WTC11 (cell line): ENCODE results near the gene PSENEN. TPM values are rescaled to one million over a fixed set of nuclear protein-coding genes. Genes with fewer than 3 reads are reported as not detected.

Source experiments
- ATAC-seq: fragments of 200-7000 bp; cut with Tn5 transposase; 2 replicates; pipeline ENCODE4 v1.10.0; 2021; ENCODE audit warnings: mild to moderate bottlenecking, moderate library complexity
- CTCF ChIA-PET: fragments of 300-600 bp; sonication (Branson Sonifier 250); formaldehyde crosslinking; loops from one replicate; lab custom pipeline; 2021; ENCODE audit warnings: antibody characterized with exemption; lab: Charles Lee
- POLR2A ChIA-PET: fragments of 350-600 bp; sonication (Branson Sonifier 250); formaldehyde crosslinking; loops from one replicate; lab custom pipeline; 2021; ENCODE audit warnings: antibody characterized with exemption; lab: Charles Lee
- DNase-seq: peaks from one replicate; pipeline ENCODE4 v3.0.0; 2021; ENCODE audit warnings: low spot score
- H3K27ac Mint-ChIP-seq: 2 replicates; pipeline ENCODE4 v1.8.0; 2021; ENCODE audit warnings: mixed read lengths
- H3K27me3 Mint-ChIP-seq: 2 replicates; pipeline ENCODE4 v1.8.0; 2021; ENCODE audit warnings: low read depth, mild to moderate bottlenecking, moderate library complexity, mixed read lengths
- H3K36me3 Mint-ChIP-seq: 2 replicates; pipeline ENCODE4 v1.8.0; 2021; ENCODE audit warnings: mixed read lengths
- H3K4me1 Mint-ChIP-seq: 2 replicates; pipeline ENCODE4 v1.8.0; 2022; ENCODE audit warnings: mixed read lengths
- H3K4me3 Mint-ChIP-seq: 2 replicates; pipeline ENCODE4 v1.8.0; 2021; ENCODE audit warnings: mild to moderate bottlenecking, moderate library complexity, mixed read lengths
- H3K9me3 Mint-ChIP-seq: 2 replicates; pipeline ENCODE4 v1.8.0; 2021; ENCODE audit warnings: mixed read lengths
- CBFB ChIP-seq: sonication (generic); formaldehyde crosslinking; IDR thresholded peaks from 2 replicates; pipeline ENCODE4 v1.8.1; 2022; ENCODE audit warnings: mild to moderate bottlenecking, low read depth, missing genetic modification reagents
- CREB1 ChIP-seq: sonication (generic); formaldehyde crosslinking; IDR thresholded peaks from 2 replicates; pipeline ENCODE4 v1.8.0; 2023; ENCODE audit warnings: mild to moderate bottlenecking, missing genetic modification reagents
- E2F1 ChIP-seq: sonication (generic); formaldehyde crosslinking; IDR thresholded peaks from 2 replicates; pipeline ENCODE4 v1.8.0; 2022; ENCODE audit warnings: mild to moderate bottlenecking, missing genetic modification reagents
- FOXP4 ChIP-seq: sonication (generic); formaldehyde crosslinking; IDR thresholded peaks from 2 replicates; pipeline ENCODE4 v1.8.0; 2022; ENCODE audit warnings: mild to moderate bottlenecking, missing genetic modification reagents
- GABPB1 ChIP-seq: sonication (generic); formaldehyde crosslinking; IDR thresholded peaks from 2 replicates; pipeline ENCODE4 v1.8.1; 2023; ENCODE audit warnings: mild to moderate bottlenecking, missing genetic modification reagents
- GTF2I ChIP-seq: fragments of 250-450 bp; sonication (Bioruptor Pico); conservative IDR thresholded peaks from 2 replicates; pipeline ENCODE4 v1.4.0; 2021; ENCODE audit warnings: mild to moderate bottlenecking
- JUN ChIP-seq: sonication (generic); formaldehyde crosslinking; IDR thresholded peaks from 2 replicates; pipeline ENCODE4 v1.8.0; 2023; ENCODE audit warnings: mild to moderate bottlenecking, missing genetic modification reagents
- MYBL2 ChIP-seq: sonication (generic); formaldehyde crosslinking; IDR thresholded peaks from 2 replicates; pipeline ENCODE4 v1.8.1; 2023; ENCODE audit warnings: mild to moderate bottlenecking, moderate library complexity, missing genetic modification reagents
- NFYB ChIP-seq: sonication (generic); formaldehyde crosslinking; conservative IDR thresholded peaks from 2 replicates; pipeline ENCODE4 v1.8.0; 2022; ENCODE audit warnings: low read depth, missing genetic modification reagents
- NR2C2 ChIP-seq: sonication (generic); formaldehyde crosslinking; IDR thresholded peaks from 2 replicates; pipeline ENCODE4 v1.8.0; 2022; ENCODE audit warnings: mild to moderate bottlenecking, missing genetic modification reagents
- NR3C1 ChIP-seq: sonication (generic); formaldehyde crosslinking; conservative IDR thresholded peaks from 2 replicates; pipeline ENCODE4 v1.8.1; 2023; ENCODE audit warnings: low read depth, mild to moderate bottlenecking, missing genetic modification reagents
- OVOL2 ChIP-seq: fragments of 250-450 bp; sonication (Bioruptor Pico); IDR thresholded peaks from 2 replicates; pipeline ENCODE4 v1.9.0; 2021; ENCODE audit warnings: mild to moderate bottlenecking, borderline replicate concordance
- PREB ChIP-seq: sonication (generic); formaldehyde crosslinking; IDR thresholded peaks from 2 replicates; pipeline ENCODE4 v1.8.1; 2022; ENCODE audit warnings: mild to moderate bottlenecking, missing genetic modification reagents, moderate library complexity, borderline replicate concordance
- RELA ChIP-seq: sonication (generic); formaldehyde crosslinking; IDR thresholded peaks from 2 replicates; pipeline ENCODE4 v1.8.1; 2022; ENCODE audit warnings: missing genetic modification reagents, mild to moderate bottlenecking, borderline replicate concordance
- SP1 ChIP-seq: sonication (generic); formaldehyde crosslinking; conservative IDR thresholded peaks from 2 replicates; pipeline ENCODE4 v1.8.1; 2022; ENCODE audit warnings: missing genetic modification reagents
- TEAD1 ChIP-seq: sonication (generic); formaldehyde crosslinking; IDR thresholded peaks from 2 replicates; pipeline ENCODE4 v1.8.0; 2022; ENCODE audit warnings: mild to moderate bottlenecking, missing genetic modification reagents
- TEAD4 ChIP-seq: sonication (generic); formaldehyde crosslinking; IDR thresholded peaks from 2 replicates; pipeline ENCODE4 v1.8.0; 2022; ENCODE audit warnings: mild to moderate bottlenecking, missing genetic modification reagents
- USF2 ChIP-seq: sonication (generic); formaldehyde crosslinking; IDR thresholded peaks from 2 replicates; pipeline ENCODE4 v1.8.1; 2023; ENCODE audit warnings: mild to moderate bottlenecking, missing genetic modification reagents, moderate library complexity
- ZBTB43 ChIP-seq: sonication (generic); formaldehyde crosslinking; IDR thresholded peaks from 2 replicates; pipeline ENCODE4 v1.8.1; 2023; ENCODE audit warnings: mild to moderate bottlenecking, missing genetic modification reagents
- ZNF121 ChIP-seq: sonication (generic); formaldehyde crosslinking; IDR thresholded peaks from 2 replicates; pipeline ENCODE4 v1.8.0; 2023; ENCODE audit warnings: missing genetic modification reagents
- ZNF219 ChIP-seq: sonication (generic); formaldehyde crosslinking; IDR thresholded peaks from 2 replicates; pipeline ENCODE4 v1.8.0; 2023; ENCODE audit warnings: missing genetic modification reagents, mild to moderate bottlenecking, borderline replicate concordance
- ZNF423 ChIP-seq: fragments of 250-450 bp; sonication (Bioruptor Pico); IDR thresholded peaks from 2 replicates; pipeline ENCODE4 v2.1.2; 2022; ENCODE audit warnings: mild to moderate bottlenecking, moderate library complexity
- total RNA-seq: library from RNA; stranded (reverse); gene quantifications from 3 replicates; pipeline ENCODE4 v1.2.3, GENCODE V29; 2021
- TF ChIP-seq, protein P1 (sequence below): sonication (generic); formaldehyde crosslinking; IDR thresholded peaks from 2 replicates; pipeline ENCODE4 v1.8.1; 2022; ENCODE audit warnings: missing genetic modification reagents, borderline replicate concordance
- TF ChIP-seq, protein P2 (sequence below): fragments of 250-450 bp; sonication (Bioruptor Pico); IDR thresholded peaks from 2 replicates; pipeline ENCODE4 v2.1.2; 2022; ENCODE audit warnings: mild to moderate bottlenecking, moderate library complexity
- TF ChIP-seq, protein P3 (sequence below): sonication (generic); formaldehyde crosslinking; IDR thresholded peaks from 2 replicates; pipeline ENCODE4 v1.8.0; 2022; ENCODE audit warnings: mild to moderate bottlenecking, missing genetic modification reagents

PSENEN gene
- total RNA-seq, 1 experiment from 2014 or later: 80.3 TPM

GRCh38 chr19:35696835-35697234 is 48.6 kb upstream of the PSENEN start:
- H3K36me3 Mint-ChIP-seq: no peaks in the 10 kb centered on the region
- DNase-seq: no peak
- peaks cover 11% of the 10 kb centered on the region for H3K27me3 Mint-ChIP-seq
- peaks cover 4% of the 10 kb centered on the region; the same call in 1 of the 2 replicates for H3K9me3 Mint-ChIP-seq
- H3K4me1 Mint-ChIP-seq: no peaks in the 10 kb centered on the region; the same call in 1 of the 2 replicates
- TF ChIP-seq RELA (CRISPR knock-in tag): no peak
- TF ChIP-seq USF2 (CRISPR knock-in tag): no peak
- no peak for TF ChIP-seq GABPB1 (CRISPR knock-in tag)
- no peak for TF ChIP-seq NR3C1 (CRISPR knock-in tag)
- no peak for TF ChIP-seq ZNF219 (CRISPR knock-in tag)
- TF ChIP-seq ZBTB43 (CRISPR knock-in tag): no peak
- TF ChIP-seq PREB (CRISPR knock-in tag): no peak
- no peak for TF ChIP-seq JUN
- TF ChIP-seq E2F1: no peak
- no peak for TF ChIP-seq FOXP4 (CRISPR knock-in tag)
- TF ChIP-seq GTF2I (CRISPR knock-in tag): no peak
- TF ChIP-seq, all 79 proteins: peak for 0
- no peak overlapping the region for H3K4me3 Mint-ChIP-seq
- no peak for ATAC-seq
- ChIA-PET POLR2A (no interaction called here), CTCF (interaction anchor here (0.6 to 1.7 kb wide), 5 partner anchors 10 to 234 kb away, joined by 3 to 6 read pairs (median 3); no protein-coding TSS in a partner anchor)
- H3K27ac Mint-ChIP-seq: no peak overlapping the region

- Mint-ChIP-seq H3K27ac (peak overlapping the region; percentile 98), H3K9me3 (peaks cover 5% of the 10 kb centered on the region), H3K4me3 (peak overlapping the region; percentile 85), H3K36me3 (no peaks in the 10 kb centered on the region), H3K27me3 (peaks cover 44% of the 10 kb centered on the region), H3K4me1 (no peaks in the 10 kb centered on the region; the same call in 1 of the 2 replicates)
- CTCF ChIA-PET: interaction anchor here (0.9 to 2.8 kb wide), 19 partner anchors 8 to 350 kb away, joined by 3 to 16 read pairs (median 5); partner anchors contain the start of genes COX6B1, LIN37, PSENEN and U2AF1L4
- peak; percentile 96 for DNase-seq
- ATAC-seq: peak; percentile 96
- POLR2A ChIA-PET: interaction anchor here (0.5 to 3.1 kb wide), 9 partner anchors 11 to 468 kb away, joined by 3 to 14 read pairs (median 4); no protein-coding TSS in a partner anchor
- TF ChIP-seq MYBL2 (CRISPR knock-in tag): 0 out of 2 replicates have a peak, but pooled peaks have one; percentile 51
- TF ChIP-seq, protein P1, sequence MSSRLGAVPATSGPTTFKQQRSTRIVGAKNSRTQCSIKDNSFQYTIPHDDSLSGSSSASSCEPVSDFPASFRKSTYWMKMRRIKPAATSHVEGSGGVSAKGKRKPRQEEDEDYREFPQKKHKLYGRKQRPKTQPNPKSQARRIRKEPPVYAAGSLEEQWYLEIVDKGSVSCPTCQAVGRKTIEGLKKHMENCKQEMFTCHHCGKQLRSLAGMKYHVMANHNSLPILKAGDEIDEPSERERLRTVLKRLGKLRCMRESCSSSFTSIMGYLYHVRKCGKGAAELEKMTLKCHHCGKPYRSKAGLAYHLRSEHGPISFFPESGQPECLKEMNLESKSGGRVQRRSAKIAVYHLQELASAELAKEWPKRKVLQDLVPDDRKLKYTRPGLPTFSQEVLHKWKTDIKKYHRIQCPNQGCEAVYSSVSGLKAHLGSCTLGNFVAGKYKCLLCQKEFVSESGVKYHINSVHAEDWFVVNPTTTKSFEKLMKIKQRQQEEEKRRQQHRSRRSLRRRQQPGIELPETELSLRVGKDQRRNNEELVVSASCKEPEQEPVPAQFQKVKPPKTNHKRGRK (CRISPR knock-in tag): no peak
- TF ChIP-seq OVOL2 (CRISPR knock-in tag): no peak
- peak; percentile 69 for TF ChIP-seq SP1 (CRISPR knock-in tag)
- no peak for TF ChIP-seq CREB1 (CRISPR knock-in tag)
- no peak for TF ChIP-seq NR2C2 (CRISPR knock-in tag)
- TF ChIP-seq NFYB (CRISPR knock-in tag): peak; percentile 100
- TF ChIP-seq ZNF121 (CRISPR knock-in tag): no peak
- TF ChIP-seq ZNF423 (CRISPR knock-in tag): 0 out of 2 replicates have a peak, but pooled peaks have one; percentile 10
- TF ChIP-seq, protein P2, sequence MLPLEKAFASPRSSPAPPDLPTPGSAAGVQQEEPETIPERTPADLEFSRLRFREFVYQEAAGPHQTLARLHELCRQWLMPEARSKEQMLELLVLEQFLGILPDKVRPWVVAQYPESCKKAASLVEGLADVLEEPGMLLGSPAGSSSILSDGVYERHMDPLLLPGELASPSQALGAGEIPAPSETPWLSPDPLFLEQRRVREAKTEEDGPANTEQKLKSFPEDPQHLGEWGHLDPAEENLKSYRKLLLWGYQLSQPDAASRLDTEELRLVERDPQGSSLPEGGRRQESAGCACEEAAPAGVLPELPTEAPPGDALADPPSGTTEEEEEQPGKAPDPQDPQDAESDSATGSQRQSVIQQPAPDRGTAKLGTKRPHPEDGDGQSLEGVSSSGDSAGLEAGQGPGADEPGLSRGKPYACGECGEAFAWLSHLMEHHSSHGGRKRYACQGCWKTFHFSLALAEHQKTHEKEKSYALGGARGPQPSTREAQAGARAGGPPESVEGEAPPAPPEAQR: no peak
- 0 out of 2 replicates have a peak, but pooled peaks have one; percentile 46 for TF ChIP-seq TEAD1
- TF ChIP-seq TEAD4: no peak
- no peak for TF ChIP-seq CBFB (CRISPR knock-in tag)
- no peak for TF ChIP-seq RELA (CRISPR knock-in tag)
- TF ChIP-seq, protein P3, sequence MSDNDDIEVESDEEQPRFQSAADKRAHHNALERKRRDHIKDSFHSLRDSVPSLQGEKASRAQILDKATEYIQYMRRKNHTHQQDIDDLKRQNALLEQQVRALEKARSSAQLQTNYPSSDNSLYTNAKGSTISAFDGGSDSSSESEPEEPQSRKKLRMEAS (CRISPR knock-in tag): peak; percentile 46
Measured at GRCh38 chr19:35702223-35703012, 43.0 kb upstream of the PSENEN start.
